Measurements from ENCODE around the gene MRGPRG.

The MRGPRG gene

DNA sequence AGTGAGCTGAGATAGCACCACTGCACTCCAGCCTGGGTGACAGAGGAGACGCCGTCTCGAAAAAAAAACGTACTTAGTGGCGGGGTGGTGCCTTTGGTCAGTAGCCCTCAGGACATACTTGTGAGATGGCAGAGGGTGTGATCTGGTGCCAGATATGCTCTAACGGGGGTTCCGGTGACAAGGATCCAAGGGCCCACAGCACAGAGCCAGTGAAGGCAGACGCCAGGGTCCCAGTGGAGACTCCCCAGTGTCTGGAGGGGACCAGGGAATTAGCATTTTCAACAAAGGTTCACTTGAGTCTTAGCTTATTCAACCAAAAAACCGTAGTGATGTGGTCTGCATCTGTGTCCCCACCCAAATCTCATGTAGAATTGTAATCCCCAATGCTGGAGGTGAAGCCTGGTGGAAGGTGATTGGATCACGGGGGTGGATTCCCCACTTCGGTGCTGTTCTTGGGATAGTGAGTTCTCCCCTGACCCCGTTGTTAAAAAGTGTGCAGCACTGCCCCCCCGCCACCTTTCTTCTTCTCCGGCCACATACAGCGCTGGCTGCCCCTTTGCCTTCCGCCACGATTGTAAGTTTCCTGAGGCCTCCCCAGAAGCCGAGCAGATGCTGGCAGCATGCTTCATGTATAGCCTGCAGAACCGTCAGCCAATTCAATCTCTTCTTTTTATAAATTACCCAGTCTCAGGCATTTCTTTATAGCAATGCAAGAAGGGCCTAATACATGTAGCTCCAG lies 26.9 kb downstream of the MRGPRG start:
- no peaks in the 10 kb centered on the region for H3K79me2 ChIP-seq (ENCODE audit: insufficient read depth, low read depth)
- H3K4me1 ChIP-seq (ENCODE audit: low read depth, poor library complexity, severe bottlenecking) = no peaks in the 10 kb centered on the region
- H3K27me3 ChIP-seq (ENCODE audit: insufficient read depth, low read depth) = peaks cover 51% of the 10 kb centered on the region
- no peaks in the 10 kb centered on the region for H4K20me1 ChIP-seq (ENCODE audit: insufficient read depth)
- H2AFZ ChIP-seq (ENCODE audit: low read depth) = no peak overlapping the region
- H3K36me3 ChIP-seq (ENCODE audit: insufficient read depth) = no peaks in the 10 kb centered on the region
- no peak overlapping the region for H3K4me3 ChIP-seq (IDR thresholded peaks at IDR 0.05; ENCODE audit: insufficient read depth, low read depth, low read length)
- H3K27ac ChIP-seq = no peak overlapping the region
- no peak overlapping the region for H3K4me2 ChIP-seq
- no peak for TF ChIP-seq CTCF (conservative IDR thresholded peaks at IDR 0.05; ENCODE audit: low read depth, low read length)
- no peak overlapping the region for H3K9ac ChIP-seq

GRCh38 chr11:3190600-3190999 lies 28.0 kb downstream of the MRGPRG start:
- H2AFZ ChIP-seq (ENCODE audit: low read depth) = no peak overlapping the region
- no peak overlapping the region for H3K27ac ChIP-seq
- no peaks in the 10 kb centered on the region for H3K79me2 ChIP-seq (ENCODE audit: insufficient read depth, low read depth)
- no peaks in the 10 kb centered on the region for H3K4me1 ChIP-seq (ENCODE audit: low read depth, poor library complexity, severe bottlenecking)
- no peak overlapping the region for H3K4me3 ChIP-seq (IDR thresholded peaks at IDR 0.05; ENCODE audit: insufficient read depth, low read depth, low read length)
- H3K4me2 ChIP-seq = no peak overlapping the region
- H4K20me1 ChIP-seq (ENCODE audit: insufficient read depth) = no peaks in the 10 kb centered on the region
- peaks cover 41% of the 10 kb centered on the region for H3K27me3 ChIP-seq (ENCODE audit: insufficient read depth, low read depth)
- no peak for TF ChIP-seq CTCF (conservative IDR thresholded peaks at IDR 0.05; ENCODE audit: low read depth, low read length)
- H3K9ac ChIP-seq = no peak overlapping the region
- H3K36me3 ChIP-seq (ENCODE audit: insufficient read depth) = no peaks in the 10 kb centered on the region

DNA sequence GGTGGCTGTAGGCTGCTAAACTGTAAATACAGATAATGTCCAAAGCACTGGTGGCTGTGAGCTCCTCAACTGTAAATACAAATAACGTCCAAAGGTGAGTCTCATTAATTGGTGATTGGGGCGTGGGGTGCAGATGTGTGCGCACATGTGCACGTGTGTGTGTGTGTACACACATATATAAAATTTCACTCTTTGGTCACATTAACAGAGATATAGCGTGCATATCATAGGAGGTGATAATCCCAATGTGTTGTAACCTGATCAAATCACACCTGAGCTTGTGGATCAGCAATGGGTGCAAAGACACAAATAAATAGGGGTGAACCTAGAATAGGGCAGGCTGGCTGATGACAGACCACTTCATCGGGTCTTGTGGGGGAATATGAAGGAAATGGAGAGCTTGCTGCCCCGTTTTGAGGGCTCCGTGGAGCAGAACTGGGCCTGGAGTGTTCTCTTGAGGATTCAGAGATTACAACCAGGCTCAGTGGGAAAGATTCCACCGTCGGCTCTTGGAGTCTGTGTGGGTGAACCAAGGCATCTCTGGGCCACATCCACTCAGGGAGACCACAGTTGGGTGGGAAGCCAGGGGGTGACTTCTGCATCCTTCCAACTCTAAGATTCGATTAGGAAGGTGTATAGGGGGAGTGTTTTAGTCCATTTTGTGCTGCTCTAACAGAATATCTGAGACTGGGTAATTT lies 28.6 kb downstream of the MRGPRG start:
- no peak for TF ChIP-seq CTCF (conservative IDR thresholded peaks at IDR 0.05; ENCODE audit: low read depth, low read length)
- Histone ChIP-seq H3K36me3 (ENCODE audit: insufficient read depth) (no peaks in the 10 kb centered on the region), H3K27me3 (ENCODE audit: insufficient read depth, low read depth) (peaks cover 41% of the 10 kb centered on the region), H4K20me1 (ENCODE audit: insufficient read depth) (no peaks in the 10 kb centered on the region), H2AFZ (ENCODE audit: low read depth) (no peak overlapping the region), H3K27ac (no peak overlapping the region), H3K79me2 (ENCODE audit: insufficient read depth, low read depth) (no peaks in the 10 kb centered on the region), H3K4me2 (no peak overlapping the region), H3K9ac (no peak overlapping the region), H3K4me1 (ENCODE audit: low read depth, poor library complexity, severe bottlenecking) (no peaks in the 10 kb centered on the region), H3K4me3 (IDR thresholded peaks at IDR 0.05; ENCODE audit: insufficient read depth, low read depth, low read length) (no peak overlapping the region)

- H4K20me1 ChIP-seq (ENCODE audit: insufficient read depth) = no peaks in the 10 kb centered on the region
- no peak overlapping the region for H3K4me3 ChIP-seq (IDR thresholded peaks at IDR 0.05; ENCODE audit: insufficient read depth, low read depth, low read length)
- no peak for TF ChIP-seq CTCF (conservative IDR thresholded peaks at IDR 0.05; ENCODE audit: low read depth, low read length)
- peaks cover 37% of the 10 kb centered on the region for H3K27me3 ChIP-seq (ENCODE audit: insufficient read depth, low read depth)
- no peak overlapping the region for H3K27ac ChIP-seq
- H3K79me2 ChIP-seq (ENCODE audit: insufficient read depth, low read depth) = no peaks in the 10 kb centered on the region
- H3K4me2 ChIP-seq = no peak overlapping the region
- no peaks in the 10 kb centered on the region for H3K4me1 ChIP-seq (ENCODE audit: low read depth, poor library complexity, severe bottlenecking)
- no peak overlapping the region for H3K9ac ChIP-seq
- H2AFZ ChIP-seq (ENCODE audit: low read depth) = no peak overlapping the region
- H3K36me3 ChIP-seq (ENCODE audit: insufficient read depth) = no peaks in the 10 kb centered on the region
These were observed 29.3 kb downstream of the MRGPRG start for GRCh38 chr11:3189196-3189843.

All from KMS-11 (cell line).